NOMO-1 treated with DMSO at 0.1 percent for 48 hours (cell line): ENCODE measurements around the gene ZNF235.
"Not testable (repeated sequence)": the region's sequence is repeated elsewhere in the genome, so short reads cannot be mapped to it uniquely, and the experiment has no call there.

Experiments
- DNase-seq: peaks from one replicate; lab custom pipeline; 2025; ENCODE audit not compliant: unreplicated experiment; lab: John Stamatoyannopoulos, UW

Gene ZNF235

DNA sequence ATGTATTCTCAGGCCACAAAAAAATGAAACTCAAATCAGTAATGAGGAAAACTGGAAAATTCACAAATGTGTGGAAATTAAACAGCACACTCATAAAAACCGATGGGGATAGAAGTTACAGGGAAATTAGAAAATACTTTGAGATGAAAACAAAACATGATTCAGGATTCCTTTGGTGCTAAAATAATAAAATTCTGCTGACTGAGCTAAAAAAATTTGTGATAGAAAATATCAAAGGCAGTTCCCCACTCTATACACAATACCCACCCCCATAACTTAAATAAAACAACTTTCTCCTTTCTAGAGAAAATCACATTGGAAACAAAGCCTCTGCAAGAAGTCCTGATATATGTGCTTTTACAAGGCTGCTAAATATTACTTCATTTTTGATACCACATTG lies 46.7 kb downstream of the ZNF235 start:
- DNase-seq, result no peak

DNA sequence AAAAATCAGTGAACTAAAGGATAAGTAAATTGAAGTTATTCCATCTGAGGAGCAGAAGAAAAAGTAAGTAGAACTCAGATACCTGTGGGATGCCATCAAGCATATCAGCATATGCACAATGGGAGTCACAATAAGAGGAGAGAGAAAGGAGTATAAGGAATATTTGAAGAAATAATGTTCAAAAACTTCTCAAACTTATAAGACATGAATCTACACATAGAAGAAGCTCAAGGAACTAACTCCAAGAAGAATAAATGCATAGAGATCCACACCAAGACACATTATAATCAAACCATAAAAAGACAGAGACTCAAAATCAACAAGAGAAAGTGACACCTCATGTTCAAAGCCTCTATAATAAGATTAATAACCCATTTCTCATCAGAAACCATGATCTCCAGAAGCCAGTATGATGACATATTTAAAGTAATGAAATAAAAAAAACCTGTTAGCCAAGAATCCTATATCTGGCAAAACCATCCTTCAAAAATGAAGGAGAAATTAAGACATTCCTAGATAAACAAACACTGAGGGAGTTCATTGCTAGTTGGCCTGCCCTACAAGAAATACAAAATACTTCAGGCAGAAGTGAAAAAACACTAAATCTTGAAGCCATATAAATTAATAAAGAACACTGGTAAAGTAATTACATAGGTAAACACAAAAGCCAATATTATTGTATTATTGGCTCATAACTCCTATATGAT lies 49.0 kb downstream of the ZNF235 start:
- DNase-seq, result no peak

DNA sequence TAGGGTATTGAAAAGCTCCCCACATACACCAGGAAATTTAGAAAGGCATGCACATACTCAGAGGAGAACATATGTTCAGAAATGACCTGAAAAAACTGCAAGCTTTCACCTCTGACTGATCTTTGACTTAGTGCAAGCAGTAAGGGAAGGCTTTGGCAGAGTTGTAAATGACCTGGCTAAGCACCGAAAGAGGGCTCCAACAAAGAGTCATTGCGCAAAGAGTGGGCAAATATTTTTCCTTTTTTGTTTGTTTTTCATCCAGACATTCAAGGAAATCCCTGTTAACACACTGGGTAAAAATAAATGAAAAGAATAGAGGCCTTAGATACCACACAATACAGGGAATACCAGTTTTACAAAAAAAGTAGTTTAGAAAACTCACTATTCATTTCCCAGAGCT lies 50.3 kb downstream of the ZNF235 start:
- DNase-seq, result no peak

DNA sequence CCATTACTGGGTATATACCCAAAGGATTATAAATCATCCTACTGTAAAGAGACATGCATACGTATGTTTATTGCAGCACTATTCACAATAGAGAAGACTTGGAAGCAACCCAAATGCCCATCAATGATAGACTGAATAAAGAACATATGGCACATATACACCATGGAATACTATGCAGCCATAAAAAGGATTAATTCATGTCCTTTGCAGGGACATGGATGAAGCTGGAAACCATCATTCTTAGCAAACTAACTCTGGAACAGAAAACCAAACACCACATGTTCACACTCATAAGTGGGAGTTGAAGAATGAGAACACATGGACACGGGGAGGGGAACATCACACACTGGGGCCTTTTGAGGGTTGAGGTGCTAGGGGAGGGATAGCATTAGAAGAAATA lies 51.4 kb downstream of the ZNF235 start:
- DNase-seq, result not testable (repeated sequence)

DNA sequence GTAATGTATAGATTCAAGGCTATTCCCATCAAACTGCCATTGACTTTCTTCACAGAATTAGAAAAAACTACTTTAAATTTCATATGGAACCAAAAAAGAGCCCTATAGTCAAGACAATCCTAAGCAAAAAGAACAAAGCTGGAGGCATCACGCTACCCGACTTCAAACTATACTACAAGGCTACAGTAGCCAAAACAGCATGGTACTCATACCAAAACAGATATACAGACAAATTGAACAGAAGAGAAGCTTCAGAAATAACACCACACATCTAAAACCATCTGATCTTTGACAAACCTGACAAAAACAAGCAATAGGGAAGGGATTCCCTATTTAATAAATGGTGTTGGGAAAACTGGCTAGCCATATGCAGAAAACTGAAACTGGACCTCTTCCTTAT lies 52.5 kb downstream of the ZNF235 start:
- DNase-seq, result not testable (repeated sequence)

DNA sequence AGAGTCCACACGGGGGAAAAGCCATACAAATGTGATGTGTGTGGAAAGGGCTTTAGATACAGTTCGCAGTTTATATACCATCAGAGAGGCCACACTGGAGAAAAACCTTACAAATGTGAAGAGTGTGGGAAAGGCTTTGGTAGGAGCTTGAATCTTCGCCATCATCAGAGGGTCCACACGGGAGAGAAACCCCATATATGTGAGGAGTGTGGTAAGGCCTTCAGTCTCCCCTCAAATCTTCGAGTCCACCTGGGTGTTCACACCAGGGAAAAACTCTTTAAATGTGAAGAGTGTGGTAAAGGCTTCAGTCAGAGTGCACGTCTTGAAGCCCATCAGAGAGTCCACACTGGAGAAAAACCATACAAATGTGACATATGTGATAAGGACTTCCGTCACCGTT lies 68.4 kb downstream of the ZNF235 start:
- no peak for DNase-seq
